Endodermal cell (in vitro differentiated cells): ENCODE results near the gene ATXN1. TPM values are rescaled to one million over a fixed set of nuclear protein-coding genes. Genes with fewer than 3 reads are reported as not detected.

Source experiments
- DNase-seq: peaks from one replicate; pipeline ENCODE4 v3.0.0-alpha.2; 2017
- H3K27ac ChIP-seq: 2 replicates; pipeline ENCODE4 v1.5.1; 2013; ENCODE audit warnings: mild to moderate bottlenecking, low read depth, low read length, moderate library complexity
- H3K27me3 ChIP-seq: 2 replicates; pipeline ENCODE4 v1.6.1; 2013; ENCODE audit warnings: mild to moderate bottlenecking, low read length, moderate library complexity; ENCODE audit not compliant: insufficient read depth, control insufficient read depth, poor library complexity, severe bottlenecking
- H3K36me3 ChIP-seq: 2 replicates; pipeline ENCODE4 v1.7.0; 2013; ENCODE audit warnings: mild to moderate bottlenecking, low read length, moderate library complexity; ENCODE audit not compliant: control insufficient read depth, insufficient read depth
- H3K4me1 ChIP-seq: one replicate; pipeline ENCODE4 v1.7.0; 2013; ENCODE audit warnings: low read length; ENCODE audit not compliant: control insufficient read depth, insufficient read depth
- H3K4me3 ChIP-seq: 2 replicates; pipeline ENCODE4 v1.5.1; 2013; ENCODE audit warnings: mild to moderate bottlenecking, low read length, moderate library complexity
- H3K9ac ChIP-seq: 2 replicates; pipeline ENCODE4 v1.6.1; 2013; ENCODE audit warnings: mild to moderate bottlenecking, low read length, moderate library complexity; ENCODE audit not compliant: poor library complexity, severe bottlenecking; ENCODE audit errors: extremely low read depth
- H3K9me3 ChIP-seq: 2 replicates; pipeline ENCODE4 v1.6.1; 2013; ENCODE audit warnings: mild to moderate bottlenecking, low read length, moderate library complexity; ENCODE audit not compliant: control insufficient read depth
- H3K27ac Mint-ChIP-seq: 2 replicates; pipeline ENCODE4 v1.8.0; 2020; ENCODE audit warnings: mixed read lengths
- H3K27me3 Mint-ChIP-seq: 2 replicates; pipeline ENCODE4 v1.8.0; 2021; ENCODE audit warnings: mild to moderate bottlenecking, mixed read lengths; ENCODE audit not compliant: insufficient read depth
- H3K36me3 Mint-ChIP-seq: 2 replicates; pipeline ENCODE4 v1.8.0; 2020; ENCODE audit warnings: low read depth, mixed read lengths
- H3K4me1 Mint-ChIP-seq: 2 replicates; pipeline ENCODE4 v1.8.0; 2020; ENCODE audit warnings: mixed read lengths
- H3K4me3 Mint-ChIP-seq: 2 replicates; pipeline ENCODE4 v1.8.0; 2020; ENCODE audit warnings: mild to moderate bottlenecking, moderate library complexity, mixed read lengths
- H3K9me3 Mint-ChIP-seq: 2 replicates; pipeline ENCODE4 v1.8.0; 2020; ENCODE audit warnings: mild to moderate bottlenecking, mixed read lengths
- WGBS, 2 experiments: methylation state at CpG; one replicate each; pipeline versions ENCODE4 v1.1.5 to v1.1.7; 2013; ENCODE audit warnings: missing lambda C conversion rate in 2 of 2, mixed read lengths in 1 of 2; ENCODE audit not compliant: insufficient coverage in 1 of 2, insufficient read length in 1 of 2; 5-methylcytosine and 5-hydroxymethylcytosine counted together
- total RNA-seq, 2 donors: library from RNA; stranded (reverse); fragmentation: NEBNext Ultra II Directional in 1 of 2; extraction: Animal tissue kit (Norgen Biotek cat#: 25700) in 1 of 2; gene quantifications; 2 replicates in 1 of 2; 3 replicates in 1 of 2; pipeline ENCODE4 v1.2.1, GENCODE V29; 2021
- TF ChIP-seq, protein P1 (sequence below): fragments of 200-600 bp; sonication (generic); conservative IDR thresholded peaks from 2 replicates; pipeline ENCODE4 v1.5.0; 2021; ENCODE audit warnings: antibody characterized with exemption, mild to moderate bottlenecking

ATXN1 gene
- total RNA-seq, 2 donors from 2014 or later = 10.4 to 15.9 TPM

DNA sequence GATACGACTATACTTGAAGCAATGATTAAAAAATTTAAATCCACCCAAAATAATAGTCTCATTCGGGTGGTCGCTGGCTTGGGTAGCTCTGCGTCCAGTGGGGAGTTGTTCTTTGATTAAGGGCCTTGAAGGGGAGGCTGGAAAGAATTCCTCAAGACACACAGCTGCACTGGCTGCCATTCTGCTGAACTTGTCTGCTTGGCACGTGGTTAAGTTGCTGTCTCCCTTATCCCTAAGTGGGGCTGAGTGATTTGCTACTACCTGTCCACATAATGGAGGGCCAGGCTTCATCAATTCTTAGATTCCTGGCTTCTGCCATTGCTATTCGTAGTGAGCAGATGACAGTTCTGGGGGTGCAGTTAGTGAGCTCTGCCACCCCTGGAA lies 424.4 kb downstream of the ATXN1 start:
- H3K27me3 Mint-ChIP-seq = no peaks in the 10 kb centered on the region
- Histone ChIP-seq H3K27ac (no peak overlapping the region), H3K36me3 (no peaks in the 10 kb centered on the region), H3K4me1 (peaks cover 2% of the 10 kb centered on the region), H3K9me3 (no peaks in the 10 kb centered on the region), H3K27me3 (no peaks in the 10 kb centered on the region), H3K9ac (no peak overlapping the region), H3K4me3 (no peak overlapping the region)
- H3K36me3 Mint-ChIP-seq = no peaks in the 10 kb centered on the region
- H3K4me3 Mint-ChIP-seq = no peak overlapping the region
- no peak for DNase-seq
- H3K4me1 Mint-ChIP-seq = no peaks in the 10 kb centered on the region
- H3K9me3 Mint-ChIP-seq = peaks cover 3% of the 10 kb centered on the region
- TF ChIP-seq, protein P1, sequence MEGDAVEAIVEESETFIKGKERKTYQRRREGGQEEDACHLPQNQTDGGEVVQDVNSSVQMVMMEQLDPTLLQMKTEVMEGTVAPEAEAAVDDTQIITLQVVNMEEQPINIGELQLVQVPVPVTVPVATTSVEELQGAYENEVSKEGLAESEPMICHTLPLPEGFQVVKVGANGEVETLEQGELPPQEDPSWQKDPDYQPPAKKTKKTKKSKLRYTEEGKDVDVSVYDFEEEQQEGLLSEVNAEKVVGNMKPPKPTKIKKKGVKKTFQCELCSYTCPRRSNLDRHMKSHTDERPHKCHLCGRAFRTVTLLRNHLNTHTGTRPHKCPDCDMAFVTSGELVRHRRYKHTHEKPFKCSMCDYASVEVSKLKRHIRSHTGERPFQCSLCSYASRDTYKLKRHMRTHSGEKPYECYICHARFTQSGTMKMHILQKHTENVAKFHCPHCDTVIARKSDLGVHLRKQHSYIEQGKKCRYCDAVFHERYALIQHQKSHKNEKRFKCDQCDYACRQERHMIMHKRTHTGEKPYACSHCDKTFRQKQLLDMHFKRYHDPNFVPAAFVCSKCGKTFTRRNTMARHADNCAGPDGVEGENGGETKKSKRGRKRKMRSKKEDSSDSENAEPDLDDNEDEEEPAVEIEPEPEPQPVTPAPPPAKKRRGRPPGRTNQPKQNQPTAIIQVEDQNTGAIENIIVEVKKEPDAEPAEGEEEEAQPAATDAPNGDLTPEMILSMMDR = no peak
- H3K27ac Mint-ChIP-seq = no peak overlapping the region
- WGBS, 2 experiments = 90 to 100% methylated on average over 3 to 6 of the region's 6 CpGs

DNA sequence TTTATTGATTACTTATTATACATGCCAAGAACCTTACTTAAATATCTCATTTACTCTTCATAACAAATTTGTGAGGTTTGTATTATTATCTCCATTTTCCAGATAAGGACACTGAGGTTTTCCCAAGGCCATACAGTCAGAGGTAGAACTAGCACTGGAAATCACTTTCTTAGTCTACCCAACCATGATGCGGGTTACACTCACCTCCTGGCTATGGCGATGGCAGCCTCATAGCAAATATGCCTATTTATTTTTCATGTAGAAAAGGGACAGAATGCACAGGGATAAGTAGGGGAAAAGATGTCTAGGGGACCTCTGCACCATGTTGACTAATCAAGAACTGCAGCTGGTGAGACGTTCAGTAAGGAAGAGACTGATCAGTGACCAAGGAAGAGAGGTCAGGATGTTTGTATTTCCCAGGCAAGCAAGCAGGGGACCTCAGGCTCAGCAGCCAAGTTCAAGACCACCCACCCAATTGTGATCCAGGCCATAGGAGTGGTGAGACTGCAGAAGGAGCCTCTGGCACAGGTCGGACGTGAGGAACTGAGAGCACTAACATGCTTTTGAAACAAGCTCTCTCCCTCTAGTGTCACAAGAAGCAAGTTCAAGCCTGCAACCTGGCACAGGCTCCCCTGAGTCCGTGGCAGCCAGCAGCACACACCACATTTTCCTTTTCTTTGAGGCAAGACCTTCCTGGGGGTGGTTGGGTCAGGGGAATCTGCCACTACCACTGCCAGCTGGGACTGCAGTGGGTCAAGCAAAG lies 425.0 kb downstream of the ATXN1 start:
- Histone ChIP-seq H3K27me3 (no peaks in the 10 kb centered on the region), H3K36me3 (no peaks in the 10 kb centered on the region), H3K9ac (no peak overlapping the region), H3K9me3 (no peaks in the 10 kb centered on the region), H3K4me3 (no peak overlapping the region), H3K27ac (no peak overlapping the region), H3K4me1 (peaks cover 7% of the 10 kb centered on the region)
- Mint-ChIP-seq H3K27me3 (no peaks in the 10 kb centered on the region), H3K4me1 (no peaks in the 10 kb centered on the region), H3K36me3 (no peaks in the 10 kb centered on the region), H3K27ac (no peak overlapping the region), H3K9me3 (peaks cover 2% of the 10 kb centered on the region), H3K4me3 (no peak overlapping the region)
- TF ChIP-seq, protein P1 = peak; percentile 44
- 89 to 95% methylated on average over 1 to 6 of the region's 6 CpGs for WGBS, 2 experiments
- peak; percentile 52 for DNase-seq

DNA sequence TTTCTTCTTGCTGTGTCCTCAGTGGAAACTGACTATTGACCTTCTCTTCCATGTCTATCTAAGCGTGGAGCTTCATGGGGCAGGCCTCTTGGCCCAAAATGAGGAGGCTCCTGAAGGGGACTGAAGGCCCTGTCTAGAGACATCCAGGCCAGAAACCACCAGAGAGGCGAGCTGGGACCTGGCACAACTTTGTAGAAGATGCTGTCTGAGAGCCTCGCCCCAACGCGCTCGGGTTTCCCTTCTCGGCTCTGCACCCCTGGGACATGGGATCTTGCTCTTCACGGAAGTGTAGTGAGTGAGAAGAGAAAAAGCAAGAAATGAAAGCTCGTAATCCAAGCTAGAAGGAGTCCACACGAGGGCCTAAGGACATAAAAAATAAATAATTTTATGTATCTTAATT lies 426.1 kb downstream of the ATXN1 start:
- Histone ChIP-seq H3K4me1 (peaks cover 7% of the 10 kb centered on the region), H3K36me3 (no peaks in the 10 kb centered on the region), H3K4me3 (no peak overlapping the region), H3K27me3 (no peaks in the 10 kb centered on the region), H3K9me3 (no peaks in the 10 kb centered on the region), H3K27ac (no peak overlapping the region), H3K9ac (no peak overlapping the region)
- Mint-ChIP-seq H3K27me3 (no peaks in the 10 kb centered on the region), H3K4me3 (no peak overlapping the region), H3K27ac (no peak overlapping the region), H3K9me3 (no peaks in the 10 kb centered on the region), H3K36me3 (no peaks in the 10 kb centered on the region), H3K4me1 (no peaks in the 10 kb centered on the region)
- 86% methylated on average over 7 to 9 of the region's 10 CpGs for WGBS, 2 experiments
- TF ChIP-seq, protein P1 = no peak
- no peak for DNase-seq
